NCI-H82 treated with DMSO at 0.1 percent for 48 hours (cell line): ENCODE results near the gene RAD51B.

Experiments used
- DNase-seq: peaks from one replicate; lab custom pipeline; 2025; ENCODE audit not compliant: unreplicated experiment; lab: John Stamatoyannopoulos, UW

Gene RAD51B

DNA sequence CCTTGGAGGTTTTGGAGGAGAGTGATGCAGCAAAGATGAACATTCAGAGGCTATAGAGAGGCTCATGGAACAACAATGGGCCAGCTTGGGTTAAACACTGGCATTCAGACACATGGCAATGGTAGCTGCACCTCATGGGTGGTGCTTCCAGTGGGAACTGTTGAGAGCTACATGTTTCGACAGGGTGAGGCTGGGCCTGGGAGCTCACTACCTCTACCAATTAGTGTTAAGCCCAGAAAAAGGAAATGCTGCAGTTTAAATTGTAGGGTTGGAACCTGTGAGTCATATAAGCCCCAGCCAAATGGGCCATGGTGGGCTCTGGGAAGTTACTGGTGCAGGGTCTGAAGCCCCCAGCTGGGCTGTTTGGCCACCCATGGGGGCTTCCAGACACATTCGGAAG lies 693.6 kb downstream of the RAD51B start:
- no peak for DNase-seq

DNA sequence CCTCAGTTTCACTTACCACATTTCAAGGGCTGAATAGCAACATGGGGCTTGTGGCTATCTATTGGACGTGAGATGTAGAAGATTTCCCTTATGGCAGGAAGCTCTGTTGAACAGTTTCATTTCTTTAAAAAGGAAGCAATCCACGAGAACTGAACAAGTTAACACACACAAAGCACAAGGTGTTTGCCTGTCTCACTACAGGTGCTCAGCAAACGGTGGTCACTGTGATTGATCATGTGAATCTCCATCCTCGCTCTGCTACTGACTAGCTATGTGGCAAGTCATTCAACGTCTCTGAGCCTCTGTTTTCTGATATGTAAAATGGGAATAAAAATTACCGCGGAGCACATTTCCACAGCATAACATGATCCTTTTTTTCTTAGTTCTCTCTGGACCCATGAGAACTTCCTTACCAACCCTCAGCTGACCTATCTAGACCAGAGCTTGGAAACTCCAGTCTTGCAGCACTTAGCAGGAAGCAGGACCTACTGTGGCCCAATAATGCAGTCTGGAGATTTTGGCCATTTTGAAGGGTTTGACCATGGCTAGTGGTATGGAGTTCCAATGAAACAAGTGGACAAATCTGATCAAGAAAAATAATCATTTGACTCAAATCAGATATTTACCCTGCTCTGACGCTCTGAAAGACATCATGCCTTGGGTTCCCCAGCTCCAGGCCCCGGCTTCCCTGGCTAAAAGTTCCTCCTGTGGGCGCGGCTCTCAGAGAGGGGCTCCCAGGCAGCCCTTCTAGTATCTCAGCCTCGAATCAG lies 694.4 kb downstream of the RAD51B start:
- DNase-seq, result no peak

DNA sequence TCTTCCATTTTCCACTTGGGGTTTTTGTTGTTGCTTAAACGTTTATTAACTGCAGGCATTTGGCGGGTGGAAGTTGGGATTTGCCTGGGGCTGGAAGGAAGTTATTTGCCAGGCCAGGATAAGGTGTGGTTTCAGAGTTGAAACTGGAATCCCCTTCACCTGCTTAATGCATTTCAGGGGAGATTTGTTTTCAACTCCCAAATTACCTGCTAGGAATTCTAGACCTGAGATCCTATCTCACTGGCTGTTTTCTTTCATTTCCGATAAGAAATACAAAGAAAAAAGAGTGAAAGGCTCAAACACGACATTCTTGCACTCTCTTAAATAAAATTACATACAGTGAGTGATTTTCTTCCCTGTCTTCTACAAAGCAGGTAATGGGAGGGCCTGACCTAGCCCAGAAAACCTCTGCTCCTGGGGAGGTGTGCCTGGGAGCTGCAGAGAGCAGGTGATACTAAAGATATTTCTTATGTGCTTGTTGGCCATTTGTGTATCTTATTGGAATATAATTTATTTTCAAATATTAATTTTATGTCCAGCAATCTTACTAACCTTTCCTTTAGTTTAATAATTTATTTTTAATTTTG lies 695.1 kb downstream of the RAD51B start:
- DNase-seq, result no peak

DNA sequence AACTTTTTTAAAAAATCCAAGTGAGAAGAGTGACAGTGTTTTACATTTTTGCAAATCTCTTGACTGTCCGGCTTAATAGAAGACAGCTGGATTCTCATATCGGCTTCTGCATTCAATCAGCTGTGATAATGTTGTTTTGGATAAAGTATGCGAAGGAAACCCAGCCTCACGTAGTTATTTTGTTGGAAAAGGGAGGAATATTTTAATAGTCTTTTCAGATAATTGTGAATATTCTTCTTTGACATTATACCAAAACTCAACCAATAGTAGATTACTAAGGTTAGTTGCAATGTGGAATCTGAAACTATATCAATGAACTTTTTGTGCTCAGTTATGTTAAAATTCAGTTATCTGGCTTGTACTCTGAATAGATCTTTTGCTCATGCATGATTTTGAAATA lies 696.8 kb downstream of the RAD51B start:
- DNase-seq, result no peak

DNA sequence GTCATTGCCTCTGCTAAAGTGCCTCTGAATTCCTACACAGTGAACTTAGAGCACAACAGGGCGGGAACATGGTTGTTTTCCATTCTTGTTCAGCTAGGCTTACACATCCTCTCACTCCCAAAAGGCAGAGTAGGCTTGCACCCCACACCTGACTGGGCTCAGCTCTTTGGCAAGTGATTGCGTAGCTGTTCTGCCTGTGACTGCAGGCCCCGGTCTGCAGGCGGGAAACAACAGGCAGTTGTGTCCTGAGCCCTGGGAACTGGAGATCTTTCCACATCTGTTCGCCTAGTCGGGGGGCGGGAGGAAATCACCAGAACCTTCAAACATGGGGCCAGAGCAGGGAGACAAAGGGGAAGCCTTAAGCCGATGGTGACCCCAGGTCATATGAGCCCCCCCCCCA lies 698.6 kb downstream of the RAD51B start:
- no peak for DNase-seq

DNA sequence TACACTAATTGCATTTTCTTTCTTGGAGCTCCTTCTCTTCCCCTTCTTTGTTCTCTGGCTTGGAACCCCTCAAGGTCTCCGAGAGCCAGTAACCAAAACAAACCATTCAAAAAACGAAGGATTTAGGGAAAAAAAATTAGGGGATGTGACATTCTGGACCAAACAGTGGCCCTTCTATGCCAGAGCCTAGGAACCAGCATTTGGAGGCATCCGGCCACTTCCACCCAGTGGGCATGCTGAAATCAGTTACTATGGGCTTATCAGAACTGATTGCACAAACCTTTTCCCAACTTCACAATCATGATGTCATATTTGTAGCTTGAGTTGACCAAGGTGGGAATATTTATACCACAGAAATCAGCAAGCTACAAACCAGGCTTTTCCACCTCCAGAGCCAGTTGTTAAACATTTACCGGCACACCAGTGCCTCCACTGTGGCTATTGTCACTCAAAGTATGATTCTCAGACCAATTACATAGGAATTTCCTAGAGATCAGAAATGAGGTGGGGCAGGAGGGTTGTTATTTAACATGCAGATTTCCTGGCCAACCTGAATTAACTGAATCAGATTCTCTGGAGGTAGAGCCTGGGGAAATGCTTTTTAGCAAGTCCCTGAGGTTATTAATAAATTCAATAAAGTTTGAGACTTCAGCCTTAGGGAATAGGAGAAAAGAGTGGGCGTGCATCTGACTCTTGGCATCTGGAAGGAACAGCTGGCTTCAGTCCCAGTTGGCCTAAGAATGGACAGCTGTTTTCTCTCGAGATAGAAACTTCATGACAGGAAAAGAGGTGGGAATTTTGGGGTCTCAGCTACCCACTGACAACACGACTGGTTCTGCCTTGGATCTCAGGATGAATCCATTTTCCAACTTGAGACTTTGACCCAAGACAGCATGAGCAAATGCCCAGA lies 699.4 kb downstream of the RAD51B start:
- no peak for DNase-seq

DNA sequence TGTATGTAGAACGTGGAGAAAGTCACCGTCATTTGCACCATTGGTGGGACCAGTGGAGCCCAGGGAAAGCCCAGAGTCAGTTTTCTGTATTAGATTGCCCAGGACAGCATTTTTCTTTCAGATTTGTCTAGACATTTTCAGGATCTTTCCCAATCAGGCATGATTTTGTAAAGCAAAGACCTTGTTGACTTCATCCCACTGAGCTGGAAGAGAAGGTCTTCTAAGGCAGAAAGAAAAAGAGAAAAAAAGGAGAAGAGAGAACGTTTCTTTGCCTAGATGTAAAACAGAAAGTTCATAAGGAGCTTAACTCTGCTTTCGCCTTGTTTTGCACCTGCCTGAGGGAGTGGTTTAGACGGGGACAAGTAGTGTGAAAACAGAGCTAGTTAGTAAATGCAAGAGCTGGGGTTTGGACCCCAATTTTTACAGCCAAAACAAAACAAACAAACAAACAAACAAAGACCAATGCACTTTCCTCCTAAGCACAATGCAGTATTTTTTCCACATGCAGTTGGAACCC lies 700.1 kb downstream of the RAD51B start:
- DNase-seq, result no peak

DNA sequence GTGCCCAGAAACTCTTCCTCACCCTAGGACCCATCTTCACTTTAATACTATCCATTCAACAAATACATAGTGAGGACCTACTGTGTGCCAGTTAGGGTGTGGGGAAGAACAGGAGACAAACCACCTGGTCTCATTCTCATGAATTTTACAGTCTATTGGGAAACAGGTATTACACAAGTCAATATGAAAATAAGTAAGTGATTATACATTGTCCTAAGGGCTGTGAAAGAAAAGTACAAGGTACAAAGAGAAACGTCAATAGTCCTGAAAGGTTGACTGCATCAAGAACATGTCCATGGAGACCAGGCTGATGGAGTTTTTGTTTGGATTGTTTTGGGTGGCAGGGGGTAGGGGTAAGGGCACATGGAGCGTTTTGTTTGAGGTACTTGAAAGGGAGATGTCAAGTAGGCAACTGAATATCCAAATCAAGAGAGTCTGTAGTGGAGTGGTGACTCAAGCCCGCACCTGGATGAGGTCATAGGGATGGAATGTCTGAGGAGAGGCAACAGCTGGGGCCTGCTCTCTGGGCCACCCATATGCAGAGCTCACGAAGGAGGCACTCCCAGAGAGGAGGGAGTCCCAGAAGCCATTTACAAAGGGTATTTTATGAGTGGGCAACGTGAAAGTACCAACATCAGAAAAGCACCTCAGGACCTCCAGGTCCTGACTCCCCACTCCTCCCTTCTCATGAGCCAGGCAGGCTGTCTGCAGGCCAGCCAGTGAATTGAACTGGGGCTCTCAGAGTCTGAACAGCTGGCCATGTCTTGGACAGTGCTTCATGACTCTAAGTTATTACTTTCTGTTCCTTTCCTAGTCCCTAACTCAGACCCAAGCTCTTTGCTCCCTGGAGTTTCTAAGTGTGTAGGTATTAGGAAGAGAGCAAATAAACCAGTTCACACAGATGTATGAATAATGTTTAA lies 701.3 kb downstream of the RAD51B start:
- no peak for DNase-seq

DNA sequence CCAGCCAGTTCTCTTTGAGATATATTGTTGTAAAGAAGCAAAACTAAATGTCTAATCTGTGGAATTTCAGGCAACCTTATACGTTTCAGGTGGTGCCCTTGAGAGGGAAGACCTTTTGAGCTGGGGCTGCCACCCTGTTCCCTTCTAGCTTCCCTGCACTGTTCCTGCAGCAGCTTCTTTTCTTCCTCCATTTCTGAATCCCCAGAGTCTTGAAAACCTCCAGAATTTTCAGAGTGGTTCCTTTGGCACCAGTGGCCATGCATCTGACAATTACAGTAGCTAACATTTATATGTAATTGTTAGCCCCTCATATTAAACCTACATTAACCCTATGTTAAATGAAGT lies 702.0 kb downstream of the RAD51B start:
- DNase-seq, result no peak

DNA sequence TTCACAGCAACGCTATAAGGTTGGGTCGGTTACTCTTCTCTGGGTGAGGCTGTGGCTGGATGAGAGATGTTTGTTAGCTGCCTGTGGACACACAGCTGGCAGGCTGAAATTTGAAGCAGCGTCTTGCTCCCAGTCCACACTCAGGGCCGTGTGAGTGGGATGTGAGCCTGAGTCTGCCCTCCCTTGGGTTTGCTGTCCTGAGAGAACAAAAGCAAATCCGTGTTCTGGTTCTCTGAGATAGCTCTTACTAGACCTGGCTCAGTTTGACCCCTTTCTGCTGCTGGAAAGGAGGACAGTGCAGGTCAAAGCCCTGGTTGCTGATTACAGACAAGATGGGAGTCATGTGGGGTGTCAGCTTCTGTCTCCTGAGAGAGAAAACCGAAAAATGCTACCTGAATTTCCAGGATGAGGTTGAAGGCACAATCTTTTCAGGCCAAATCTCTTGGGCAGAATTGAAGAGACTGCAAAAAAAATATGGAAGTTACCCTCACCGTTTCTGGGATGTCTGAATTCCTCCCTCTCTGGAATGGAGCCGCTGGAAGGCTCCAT lies 702.5 kb downstream of the RAD51B start:
- DNase-seq, result no peak

DNA sequence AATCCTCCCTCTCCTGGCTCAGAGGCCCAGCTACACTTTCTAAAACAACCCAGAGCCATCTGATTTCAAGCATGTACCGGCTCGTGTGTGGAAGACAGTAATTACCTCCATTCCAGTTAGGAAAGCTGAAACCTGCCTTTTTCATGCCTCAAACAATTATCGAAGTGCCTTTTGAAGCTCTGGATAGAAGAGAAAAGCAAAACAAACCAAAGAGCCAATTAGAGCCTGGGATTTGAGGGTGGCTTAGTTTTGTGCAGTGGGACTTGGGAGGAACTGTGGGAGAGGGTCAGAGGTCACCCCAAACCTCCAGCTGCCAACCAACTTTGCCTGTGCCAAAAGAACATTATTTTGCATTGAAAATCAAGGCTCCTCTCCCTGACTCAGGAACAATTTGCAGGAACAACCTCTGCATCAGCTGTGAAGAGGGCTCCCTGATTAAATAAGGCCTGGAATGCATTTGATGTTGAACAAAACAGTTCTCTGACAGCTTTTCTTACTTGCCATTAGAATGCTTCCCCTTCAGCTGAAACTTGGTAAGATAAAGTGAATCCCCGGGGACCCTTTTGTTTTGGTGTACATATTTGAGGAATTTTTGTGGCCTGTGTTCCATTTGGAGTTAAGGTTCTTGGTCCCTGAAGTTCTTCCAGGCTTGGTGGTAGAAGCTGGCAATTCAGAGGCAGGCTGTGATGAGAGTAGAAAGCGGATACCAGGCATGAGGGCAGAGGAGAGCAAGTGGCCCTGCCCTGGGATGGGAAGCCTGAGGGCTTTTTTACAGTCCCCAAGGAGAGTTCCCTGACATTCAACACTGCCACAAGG lies 703.1 kb downstream of the RAD51B start:
- no peak for DNase-seq

DNA sequence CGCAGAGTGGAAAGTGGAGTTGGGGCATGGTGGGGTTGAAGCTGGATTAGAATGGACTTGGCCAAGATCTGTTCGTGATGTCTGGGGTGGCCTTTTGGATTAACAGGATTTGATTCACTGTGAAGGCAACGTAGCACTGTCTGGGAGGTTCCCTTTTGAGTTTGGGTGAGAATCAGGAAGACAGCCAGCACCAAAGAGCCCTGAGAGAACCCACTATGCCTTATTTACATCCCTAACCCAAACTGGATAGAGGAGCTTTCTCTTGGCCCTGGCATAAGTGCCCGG lies 703.7 kb downstream of the RAD51B start:
- no peak for DNase-seq

DNA sequence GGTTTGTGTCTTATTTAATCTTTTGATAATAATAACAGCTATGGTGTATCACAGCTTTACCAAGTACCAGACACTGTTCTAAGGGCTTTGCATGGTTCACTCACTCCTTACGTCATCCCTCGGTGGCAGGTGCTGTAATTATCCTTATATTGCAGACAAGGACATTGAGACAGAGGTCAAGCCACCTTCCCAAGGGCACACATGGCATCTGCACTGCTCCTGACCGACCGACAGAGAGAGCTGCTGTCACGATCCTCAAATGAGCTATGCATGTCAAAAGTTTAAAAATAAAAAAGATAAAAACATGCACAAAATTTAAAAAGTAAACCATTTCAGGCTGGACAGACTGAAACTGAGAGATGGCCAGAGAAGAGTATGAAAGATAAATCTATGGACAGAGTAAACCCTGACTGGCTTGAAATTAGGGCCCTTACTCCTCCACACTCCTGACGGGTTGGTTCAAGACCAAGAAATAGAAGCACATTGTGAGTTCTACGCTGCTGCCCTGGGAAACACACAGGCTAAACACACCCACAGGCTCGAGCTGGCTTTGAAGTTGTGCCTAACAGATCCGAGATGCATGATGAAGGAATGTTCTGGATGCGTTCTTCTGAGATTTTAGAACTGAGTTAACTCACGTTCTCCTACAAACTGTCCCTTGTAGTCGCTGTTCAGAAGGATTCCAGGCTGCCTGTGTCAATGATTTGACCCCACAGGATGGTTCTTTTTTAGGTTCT lies 704.6 kb downstream of the RAD51B start:
- DNase-seq, result no peak

DNA sequence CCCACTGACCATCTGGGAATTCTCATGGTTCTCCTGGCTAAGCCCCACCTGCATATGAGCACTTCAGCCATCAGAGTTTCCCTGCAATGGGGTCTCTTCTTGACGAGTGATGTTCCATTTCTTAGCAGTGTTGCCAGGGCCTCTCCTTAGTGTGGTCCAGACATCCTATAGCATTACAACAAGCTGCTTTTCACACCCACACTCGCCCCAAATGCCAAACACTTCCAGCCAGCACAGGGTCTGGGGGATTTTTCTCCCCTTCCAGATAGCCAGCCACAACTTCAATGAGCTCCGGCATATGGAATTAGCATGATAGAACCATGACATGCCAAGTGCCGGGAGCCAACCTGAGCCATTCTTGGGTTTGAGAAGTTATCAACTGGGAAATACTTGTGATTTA lies 705.9 kb downstream of the RAD51B start:
- no peak for DNase-seq

DNA sequence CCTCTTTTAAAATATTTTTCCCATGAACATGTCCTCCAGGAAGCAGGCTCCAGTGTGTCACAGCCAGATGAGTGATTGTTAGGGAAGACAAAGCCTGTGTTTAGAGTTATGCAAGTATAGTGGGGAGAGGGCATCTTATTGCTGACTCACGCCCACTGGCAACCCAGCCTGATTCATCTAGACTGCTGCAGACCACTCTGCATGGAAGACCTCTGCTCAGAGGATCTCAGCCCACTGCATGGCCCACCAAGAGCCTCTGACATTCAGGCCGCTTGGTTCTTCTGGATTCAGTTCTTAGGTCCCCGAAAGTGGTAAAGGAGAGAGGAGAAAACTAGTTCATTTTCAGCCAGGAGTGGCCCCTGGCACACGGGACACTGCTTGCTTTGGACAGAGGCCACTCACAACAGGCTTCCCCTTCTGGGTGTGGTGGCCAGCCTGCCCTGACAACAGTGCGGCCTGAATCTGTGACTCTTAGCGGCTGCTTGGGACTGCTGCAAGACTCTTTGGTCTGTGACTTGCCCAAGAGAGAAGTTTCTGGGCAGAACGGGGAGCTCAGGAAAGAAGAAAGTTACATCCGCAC lies 707.0 kb downstream of the RAD51B start:
- DNase-seq, result no peak

DNA sequence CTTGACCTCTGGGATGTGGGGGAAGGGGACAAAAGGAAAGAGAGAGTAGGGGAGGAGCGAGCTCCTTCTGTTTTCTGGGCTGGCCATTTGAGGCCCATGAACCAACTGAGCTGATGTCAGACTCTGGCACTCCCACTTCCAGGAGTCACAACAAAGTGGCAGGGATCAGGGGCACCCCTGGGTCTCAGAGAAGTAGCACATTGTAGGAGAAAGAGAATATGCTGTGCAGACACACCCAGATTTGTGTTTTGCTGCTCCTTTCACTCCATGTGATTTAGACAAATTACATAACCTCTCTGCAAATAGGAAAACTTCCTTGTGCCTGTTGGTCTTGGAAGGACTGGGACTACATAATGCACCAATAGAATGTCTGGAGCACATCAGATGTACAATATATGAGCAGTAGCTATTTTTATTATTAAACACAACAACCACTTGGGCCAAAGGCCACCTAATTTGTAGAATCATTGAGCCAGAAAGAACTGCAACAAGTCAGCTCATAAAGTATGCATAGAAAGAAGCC lies 707.8 kb downstream of the RAD51B start:
- no peak for DNase-seq

DNA sequence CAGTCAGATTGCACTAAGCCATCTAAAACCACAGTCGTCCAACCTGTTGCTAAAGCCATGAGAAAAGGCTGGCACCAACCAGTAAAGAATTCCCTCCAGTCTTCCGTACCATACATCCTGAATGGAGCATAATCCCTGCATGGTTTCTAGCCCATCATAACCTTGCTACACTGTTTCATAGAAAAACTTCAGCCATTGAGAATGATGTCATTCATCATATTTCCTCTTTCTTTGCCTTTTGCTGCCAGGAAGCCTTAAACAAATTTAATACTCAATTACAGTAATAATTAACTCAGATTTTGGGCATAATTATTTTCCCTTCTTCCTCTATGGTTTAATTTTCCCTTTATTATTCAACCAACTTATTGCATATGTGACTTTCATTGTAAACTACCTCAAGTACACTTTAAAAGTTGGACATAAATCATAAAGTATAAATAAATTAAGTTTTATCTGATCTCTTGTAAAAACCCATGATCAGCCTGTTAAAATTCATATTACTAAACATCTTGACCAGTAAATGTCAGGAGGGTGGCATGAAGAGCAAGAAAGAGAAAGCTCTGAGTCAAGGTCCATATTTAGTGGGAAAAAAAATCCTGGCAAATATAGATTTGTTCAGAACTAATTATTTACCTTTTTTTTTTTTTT lies 708.6 kb downstream of the RAD51B start:
- no peak for DNase-seq

DNA sequence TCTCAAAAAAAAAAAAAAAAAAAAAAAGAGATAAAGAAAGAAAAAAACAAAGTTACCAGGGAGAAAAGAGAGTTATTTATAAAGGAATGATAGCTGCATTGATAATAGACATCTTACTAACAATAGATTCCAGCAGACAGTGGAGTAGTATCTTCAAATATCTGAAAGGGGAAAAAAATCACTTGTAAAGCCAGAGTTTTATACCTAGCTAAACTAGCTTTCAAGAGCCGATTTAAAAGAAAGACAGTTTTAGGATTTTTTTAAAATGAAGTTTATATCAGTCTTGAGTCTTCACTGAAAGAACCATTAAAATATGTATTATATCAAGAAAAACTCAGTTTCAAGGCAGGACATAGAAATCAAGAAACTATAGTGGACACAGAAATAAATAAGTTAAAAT lies 710.9 kb downstream of the RAD51B start:
- no peak for DNase-seq
